LNCaP clone FGC (cell line): ENCODE data around the gene GSAP.

Source experiments
- DNase-seq: peaks from one replicate; pipeline ENCODE4 v3.0.0-alpha.2; 2011; ENCODE audit warnings: low read depth
- H3K4me3 ChIP-seq: 2 replicates; pipeline ENCODE4 v1.5.1; 2011; ENCODE audit warnings: mild to moderate bottlenecking, low read depth, low read length, control low read depth
- TF ChIP-seq, protein P1 (sequence below): IDR thresholded peaks from 2 replicates; pipeline ENCODE4 v1.5.1; 2012; ENCODE audit warnings: mild to moderate bottlenecking; ENCODE audit not compliant: control insufficient read depth, insufficient read depth; ENCODE audit errors: extremely low read depth

GSAP gene

GRCh38 chr7:77289387-77289786 is 126.8 kb downstream of the GSAP start:
- H3K4me3 ChIP-seq, result no peak overlapping the region
- no peak for DNase-seq
- TF ChIP-seq, protein P1, sequence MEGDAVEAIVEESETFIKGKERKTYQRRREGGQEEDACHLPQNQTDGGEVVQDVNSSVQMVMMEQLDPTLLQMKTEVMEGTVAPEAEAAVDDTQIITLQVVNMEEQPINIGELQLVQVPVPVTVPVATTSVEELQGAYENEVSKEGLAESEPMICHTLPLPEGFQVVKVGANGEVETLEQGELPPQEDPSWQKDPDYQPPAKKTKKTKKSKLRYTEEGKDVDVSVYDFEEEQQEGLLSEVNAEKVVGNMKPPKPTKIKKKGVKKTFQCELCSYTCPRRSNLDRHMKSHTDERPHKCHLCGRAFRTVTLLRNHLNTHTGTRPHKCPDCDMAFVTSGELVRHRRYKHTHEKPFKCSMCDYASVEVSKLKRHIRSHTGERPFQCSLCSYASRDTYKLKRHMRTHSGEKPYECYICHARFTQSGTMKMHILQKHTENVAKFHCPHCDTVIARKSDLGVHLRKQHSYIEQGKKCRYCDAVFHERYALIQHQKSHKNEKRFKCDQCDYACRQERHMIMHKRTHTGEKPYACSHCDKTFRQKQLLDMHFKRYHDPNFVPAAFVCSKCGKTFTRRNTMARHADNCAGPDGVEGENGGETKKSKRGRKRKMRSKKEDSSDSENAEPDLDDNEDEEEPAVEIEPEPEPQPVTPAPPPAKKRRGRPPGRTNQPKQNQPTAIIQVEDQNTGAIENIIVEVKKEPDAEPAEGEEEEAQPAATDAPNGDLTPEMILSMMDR, result no peak

DNA sequence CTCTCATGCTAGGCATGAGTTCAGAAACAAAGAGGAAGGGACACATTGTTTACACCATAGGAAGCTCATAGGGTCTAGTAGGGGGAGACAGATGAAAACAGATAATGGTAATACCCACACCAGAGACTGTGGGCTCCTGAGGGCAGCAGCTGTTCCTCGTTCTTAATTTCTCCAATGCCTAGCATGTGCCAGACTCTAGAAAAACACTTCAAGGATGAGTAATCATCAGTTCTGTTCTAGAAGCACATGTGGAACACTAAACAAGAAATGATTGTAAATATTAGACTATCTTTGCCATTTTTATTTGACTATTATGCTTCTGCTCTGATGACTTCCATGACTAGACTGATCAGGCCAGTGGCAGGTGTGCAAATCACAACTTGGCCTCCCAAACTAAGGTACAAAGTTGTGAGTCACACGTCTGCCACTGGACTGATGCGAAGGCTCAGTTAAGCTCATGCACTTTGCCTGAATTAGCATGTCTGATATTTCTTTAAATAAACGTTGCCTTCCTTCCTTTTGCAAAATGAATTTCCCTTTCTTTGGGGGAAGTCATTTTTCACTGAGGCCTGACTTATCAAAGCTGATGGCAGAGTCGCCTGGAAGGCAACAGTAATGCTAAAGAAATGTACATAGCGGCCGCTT is 127.4 kb downstream of the GSAP start:
- TF ChIP-seq, protein P1, result no peak
- H3K4me3 ChIP-seq, result no peak overlapping the region
- DNase-seq, result no peak

DNA sequence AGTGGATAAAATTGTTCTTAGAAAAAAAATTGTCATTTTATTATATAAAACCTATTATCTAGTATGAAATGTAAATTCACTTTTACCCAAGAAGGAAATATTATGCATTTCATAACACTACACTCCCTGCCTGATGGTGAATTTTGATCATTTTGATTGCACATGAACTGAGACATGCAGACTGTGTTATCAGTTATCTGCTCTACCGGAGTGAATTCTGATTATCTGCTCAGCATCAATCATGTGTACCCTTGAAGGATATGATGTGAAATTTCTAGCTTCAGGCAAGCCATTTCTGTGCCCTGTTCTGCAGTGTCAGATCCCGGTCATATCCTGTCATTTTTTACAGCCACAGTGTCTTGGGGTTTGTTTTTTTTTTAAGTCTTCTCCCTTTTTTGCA is 131.5 kb downstream of the GSAP start:
- DNase-seq, result no peak
- TF ChIP-seq, protein P1, result no peak
- no peak overlapping the region for H3K4me3 ChIP-seq

- TF ChIP-seq, protein P1, result no peak
- no peak for DNase-seq
- no peak overlapping the region for H3K4me3 ChIP-seq
Observed at GRCh38 chr7:77284005-77284404, 132.1 kb downstream of the GSAP start.

GRCh38 chr7:77282897-77283296 is 133.3 kb downstream of the GSAP start:
- H3K4me3 ChIP-seq, result no peak overlapping the region
- DNase-seq, result no peak
- TF ChIP-seq, protein P1, result no peak

DNA sequence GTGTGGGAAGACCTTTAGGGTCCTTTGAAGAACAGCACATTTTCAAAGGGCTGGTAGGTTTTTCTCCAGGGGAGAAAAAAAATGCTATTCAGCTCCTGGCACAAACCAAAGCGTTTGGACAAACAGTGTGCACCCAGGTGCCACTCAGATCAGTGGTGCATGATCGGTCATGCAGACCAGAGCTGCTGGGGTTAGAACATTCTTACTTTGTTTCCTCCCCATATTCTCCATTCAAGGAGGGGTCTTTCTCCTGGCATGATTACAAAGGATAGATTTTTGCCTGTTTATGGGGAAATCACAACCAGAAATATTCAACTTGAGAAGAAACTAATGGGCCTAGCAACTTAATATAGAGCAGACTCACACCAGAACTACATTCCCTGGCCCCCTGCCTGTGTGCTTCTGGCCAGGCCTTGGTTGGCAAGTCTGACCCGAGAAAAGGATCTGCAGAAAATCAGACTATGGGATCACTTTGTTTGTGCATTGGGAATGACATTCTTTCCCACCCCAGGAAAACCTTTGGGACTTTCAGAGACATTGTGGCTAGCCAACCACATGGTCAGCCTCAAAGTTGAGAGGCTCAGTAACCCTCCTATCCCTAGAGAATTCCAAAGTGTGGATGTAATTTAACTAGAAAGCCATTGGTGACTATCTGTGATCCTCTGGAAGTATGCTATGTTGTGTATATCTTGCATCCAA is 134.2 kb downstream of the GSAP start:
- TF ChIP-seq, protein P1, result no peak
- H3K4me3 ChIP-seq, result no peak overlapping the region
- no peak for DNase-seq
